DND-41 (cell line): ENCODE measurements around the gene DRAM1.

ENCODE experiments used
- CTCF ChIP-seq: IDR thresholded peaks from 2 replicates; pipeline ENCODE4 v1.5.1; 2012; ENCODE audit warnings: borderline replicate concordance, low read length, moderate library complexity, mild to moderate bottlenecking; ENCODE audit not compliant: poor library complexity, severe bottlenecking; ENCODE audit errors: extremely low read depth
- EZH2 ChIP-seq: IDR thresholded peaks from 3 replicates; pipeline ENCODE4 v1.6.1; 2012; ENCODE audit warnings: borderline replicate concordance, low read depth, mild to moderate bottlenecking, moderate library complexity, low read length, inconsistent platforms; ENCODE audit not compliant: severe bottlenecking

DNA sequence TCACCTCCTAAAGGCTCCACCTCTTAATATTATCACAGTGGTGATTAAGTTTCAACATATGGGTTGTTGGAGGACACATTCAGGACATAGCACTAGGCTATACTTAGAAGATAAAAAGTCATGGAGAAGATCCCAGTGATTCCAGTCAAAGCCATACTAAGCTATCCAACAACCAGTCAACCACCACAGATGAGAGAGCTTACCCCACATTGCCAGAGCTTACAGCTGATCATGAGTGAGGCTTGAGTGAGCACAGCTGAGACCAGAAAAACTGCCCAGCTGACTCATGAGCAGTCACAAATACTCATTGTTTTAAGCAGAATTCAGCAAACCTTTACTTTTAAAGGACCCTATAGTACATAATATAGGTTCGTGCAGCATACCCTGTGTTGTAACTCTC, 85.1 kb downstream of the DRAM1 start:
- no peak for TF ChIP-seq CTCF
- no peak for TF ChIP-seq EZH2
